Suprapubic skin (tissue), 4 donors: ENCODE measurements around the gene FTH1.

Experiments
- POLR2A ChIP-seq, 2 donors: fragments of 450-650 bp; IDR thresholded peaks; one replicate each; pipeline ENCODE4 v1.6.1; 2017; ENCODE audit warnings: antibody characterized with exemption in 2 of 2, mild to moderate bottlenecking in 2 of 2, moderate library complexity in 2 of 2
- POLR2AphosphoS5 ChIP-seq, 3 donors: sonication (generic); formaldehyde crosslinking; IDR thresholded peaks; one replicate each; pipeline ENCODE4 v1.6.1; 2017; ENCODE audit warnings: antibody characterized with exemption in 3 of 3
- TF ChIP-seq, protein P1 (sequence below), 2 donors: fragments of 200-600 bp in 1 of 2; fragments of 450-650 bp in 1 of 2; sonication (generic) in 1 of 2; IDR thresholded peaks; one replicate each; pipeline ENCODE4 v1.5.1; 2016 to 2019; ENCODE audit warnings: antibody characterized with exemption in 2 of 2, mild to moderate bottlenecking in 1 of 2, moderate library complexity in 1 of 2

DNA sequence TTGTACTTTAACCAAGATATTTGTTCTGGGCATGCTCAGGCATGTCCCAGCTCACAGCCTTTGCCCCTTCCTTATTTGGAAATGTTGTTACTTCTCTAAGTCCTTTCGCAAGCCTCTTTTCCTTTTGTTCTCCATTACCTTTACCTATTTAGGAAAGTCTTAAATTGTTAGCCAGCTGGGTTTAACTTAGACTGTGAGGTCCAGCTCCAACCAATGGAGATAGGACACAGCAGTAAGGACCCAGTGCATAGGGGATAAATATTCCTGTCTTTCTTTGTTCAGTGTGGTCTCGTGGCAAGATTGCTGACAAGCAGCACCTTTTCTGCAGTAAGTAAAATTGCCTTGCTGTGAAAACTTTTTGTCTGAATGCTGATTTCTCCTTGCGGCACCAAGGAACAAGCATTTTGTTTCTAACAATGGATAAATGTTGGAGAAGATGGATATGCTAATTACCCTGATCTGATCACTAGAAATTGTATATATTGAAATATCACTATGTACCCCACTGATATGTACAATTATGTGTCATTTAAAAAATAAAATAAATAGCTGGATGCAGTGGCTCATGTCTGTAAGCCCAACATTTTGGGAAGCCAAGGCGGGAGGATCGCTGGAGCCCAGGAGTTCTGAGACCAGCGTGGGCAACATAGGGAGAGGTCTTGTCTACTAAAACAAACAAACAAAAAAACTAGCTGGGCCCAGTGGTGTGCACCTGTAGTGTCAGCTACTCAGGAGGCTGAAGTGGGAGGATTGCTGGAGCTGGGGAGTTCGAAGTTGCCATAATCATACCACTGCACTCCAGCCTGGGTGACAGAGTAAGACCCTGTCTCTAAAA, 31.9 kb upstream of the FTH1 start:
- TF ChIP-seq, protein P1, sequence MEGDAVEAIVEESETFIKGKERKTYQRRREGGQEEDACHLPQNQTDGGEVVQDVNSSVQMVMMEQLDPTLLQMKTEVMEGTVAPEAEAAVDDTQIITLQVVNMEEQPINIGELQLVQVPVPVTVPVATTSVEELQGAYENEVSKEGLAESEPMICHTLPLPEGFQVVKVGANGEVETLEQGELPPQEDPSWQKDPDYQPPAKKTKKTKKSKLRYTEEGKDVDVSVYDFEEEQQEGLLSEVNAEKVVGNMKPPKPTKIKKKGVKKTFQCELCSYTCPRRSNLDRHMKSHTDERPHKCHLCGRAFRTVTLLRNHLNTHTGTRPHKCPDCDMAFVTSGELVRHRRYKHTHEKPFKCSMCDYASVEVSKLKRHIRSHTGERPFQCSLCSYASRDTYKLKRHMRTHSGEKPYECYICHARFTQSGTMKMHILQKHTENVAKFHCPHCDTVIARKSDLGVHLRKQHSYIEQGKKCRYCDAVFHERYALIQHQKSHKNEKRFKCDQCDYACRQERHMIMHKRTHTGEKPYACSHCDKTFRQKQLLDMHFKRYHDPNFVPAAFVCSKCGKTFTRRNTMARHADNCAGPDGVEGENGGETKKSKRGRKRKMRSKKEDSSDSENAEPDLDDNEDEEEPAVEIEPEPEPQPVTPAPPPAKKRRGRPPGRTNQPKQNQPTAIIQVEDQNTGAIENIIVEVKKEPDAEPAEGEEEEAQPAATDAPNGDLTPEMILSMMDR (IDR thresholded peaks at IDR 0.05): no peak
- TF ChIP-seq POLR2A (IDR thresholded peaks at IDR 0.05) (no peak), POLR2AphosphoS5 (IDR thresholded peaks at IDR 0.05) (no peak)
